PFSK-1 (cell line): Measurements from ENCODE around the gene CCDC74B. TPM values are rescaled to one million over a fixed set of nuclear protein-coding genes. Genes with fewer than 3 reads are reported as not detected.
"Not testable (repeated sequence)": the region's sequence is repeated elsewhere in the genome, so short reads cannot be mapped to it uniquely, and the experiment has no call there.

Experiments
- FOXP2 ChIP-seq: optimal IDR thresholded peaks from 2 replicates; pipeline ENCODE3; 2011; ENCODE audit warnings: borderline replicate concordance, control low read depth, inconsistent platforms; ENCODE audit not compliant: insufficient read depth; ENCODE audit errors: extremely low read length, extremely low read depth
- POLR2AphosphoS5 ChIP-seq: IDR thresholded peaks from 2 replicates; pipeline ENCODE4 v1.6.1; 2012; ENCODE audit warnings: low read depth, mild to moderate bottlenecking, control low read depth, low read length, moderate library complexity
- REST ChIP-seq, 2 experiments: IDR thresholded peaks; 2 replicates each; pipeline versions ENCODE4 v1.6.1 to v1.8.0; 2011 to 2012; ENCODE audit warnings: low read depth in 2 of 2, low read length in 2 of 2, control low read depth in 1 of 2, inconsistent platforms in 1 of 2, mild to moderate bottlenecking in 1 of 2, moderate library complexity in 1 of 2; ENCODE audit not compliant: insufficient read depth in 1 of 2
- SIN3A ChIP-seq: IDR thresholded peaks from 2 replicates; pipeline ENCODE4 v1.6.1; 2012; ENCODE audit warnings: mild to moderate bottlenecking, low read length, moderate library complexity, borderline replicate concordance; ENCODE audit not compliant: insufficient read depth
- TAF1 ChIP-seq: IDR thresholded peaks from 2 replicates; pipeline ENCODE4 v1.6.1; 2012; ENCODE audit warnings: low read length, control low read depth, borderline replicate concordance; ENCODE audit not compliant: insufficient read depth
- polyA plus RNA-seq: library from polyadenylated mRNA; unstranded; fragments of >200 nt; gene quantifications from one replicate; pipeline ENCODE4 v1.2.1, GENCODE V29; 2012; ENCODE audit warnings: low read depth, missing spikeins; ENCODE audit not compliant: insufficient read length

CCDC74B gene
- polyA plus RNA-seq: 0.21 TPM

- TF ChIP-seq POLR2AphosphoS5; SIN3A; REST (IDR thresholded peaks at IDR 0.05; ENCODE audit: insufficient read depth in 1 of 2, low read depth in 2 of 2, low read length in 2 of 2): not testable (repeated sequence)
These were observed at the start of gene CCDC74B for GRCh38 chr2:130145006-130145414. CCDC74B (minus strand) TSS chr2:130145112; CDS start chr2:130144996, 116 bp downstream.

GRCh38 chr2:130190237-130190636 lies 45.3 kb upstream of the CCDC74B start:
- TF ChIP-seq TAF1 (no peak), FOXP2 (no peak), SIN3A (no peak), POLR2AphosphoS5 (no peak), REST (IDR thresholded peaks at IDR 0.05; ENCODE audit: insufficient read depth in 1 of 2, low read depth in 2 of 2, low read length in 2 of 2) (no peak)

- no peak for TF ChIP-seq SIN3A
- no peak for TF ChIP-seq REST (IDR thresholded peaks at IDR 0.05; ENCODE audit: insufficient read depth in 1 of 2, low read depth in 2 of 2, low read length in 2 of 2)
- TF ChIP-seq FOXP2: no peak
- TF ChIP-seq TAF1: no peak
- no peak for TF ChIP-seq POLR2AphosphoS5
These were observed 42.4 kb upstream of the CCDC74B start for GRCh38 chr2:130187268-130187667.

GRCh38 chr2:130186391-130186790 lies 41.5 kb upstream of the CCDC74B start:
- TF ChIP-seq SIN3A (no peak), POLR2AphosphoS5 (no peak), TAF1 (no peak), FOXP2 (no peak), REST (IDR thresholded peaks at IDR 0.05; ENCODE audit: insufficient read depth in 1 of 2, low read depth in 2 of 2, low read length in 2 of 2) (no peak)

- TF ChIP-seq POLR2AphosphoS5 (no peak), FOXP2 (no peak), REST (IDR thresholded peaks at IDR 0.05; ENCODE audit: insufficient read depth in 1 of 2, low read depth in 2 of 2, low read length in 2 of 2) (no peak), TAF1 (no peak), SIN3A (no peak)
These were observed 41.0 kb upstream of the CCDC74B start for GRCh38 chr2:130185896-130186295.
